ENCODE data around the gene OSBPL8. TPM values are rescaled to one million over a fixed set of nuclear protein-coding genes. Genes with fewer than 3 reads are reported as not detected.
"Not testable (repeated sequence)": the region's sequence is repeated elsewhere in the genome, so short reads cannot be mapped to it uniquely, and the experiment has no call there.

The OSBPL8 gene
- total RNA-seq, 4 donors from 2014 or later: 15.5 to 241 (median 29.4) TPM

DNA sequence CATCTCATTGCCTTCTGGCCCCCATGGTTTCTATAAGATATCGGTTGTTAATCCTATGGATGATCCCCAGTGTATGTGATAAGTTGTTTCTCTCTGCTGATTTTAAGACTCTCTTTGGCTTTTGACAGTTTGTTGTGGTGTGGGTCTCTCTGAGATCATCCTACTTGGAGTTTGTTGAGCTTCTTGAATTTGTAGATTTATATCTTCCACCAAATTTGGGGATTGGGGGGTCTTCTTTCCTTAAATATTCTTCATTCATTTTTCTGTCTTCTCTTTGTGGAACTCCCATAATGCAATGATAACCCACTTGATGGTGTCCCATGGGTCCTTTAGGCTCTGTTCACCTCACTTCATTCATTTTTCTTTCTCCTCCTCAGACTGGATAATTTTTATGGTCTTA lies 191.3 kb downstream of the OSBPL8 start:
- TF ChIP-seq, protein P1, sequence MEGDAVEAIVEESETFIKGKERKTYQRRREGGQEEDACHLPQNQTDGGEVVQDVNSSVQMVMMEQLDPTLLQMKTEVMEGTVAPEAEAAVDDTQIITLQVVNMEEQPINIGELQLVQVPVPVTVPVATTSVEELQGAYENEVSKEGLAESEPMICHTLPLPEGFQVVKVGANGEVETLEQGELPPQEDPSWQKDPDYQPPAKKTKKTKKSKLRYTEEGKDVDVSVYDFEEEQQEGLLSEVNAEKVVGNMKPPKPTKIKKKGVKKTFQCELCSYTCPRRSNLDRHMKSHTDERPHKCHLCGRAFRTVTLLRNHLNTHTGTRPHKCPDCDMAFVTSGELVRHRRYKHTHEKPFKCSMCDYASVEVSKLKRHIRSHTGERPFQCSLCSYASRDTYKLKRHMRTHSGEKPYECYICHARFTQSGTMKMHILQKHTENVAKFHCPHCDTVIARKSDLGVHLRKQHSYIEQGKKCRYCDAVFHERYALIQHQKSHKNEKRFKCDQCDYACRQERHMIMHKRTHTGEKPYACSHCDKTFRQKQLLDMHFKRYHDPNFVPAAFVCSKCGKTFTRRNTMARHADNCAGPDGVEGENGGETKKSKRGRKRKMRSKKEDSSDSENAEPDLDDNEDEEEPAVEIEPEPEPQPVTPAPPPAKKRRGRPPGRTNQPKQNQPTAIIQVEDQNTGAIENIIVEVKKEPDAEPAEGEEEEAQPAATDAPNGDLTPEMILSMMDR (IDR thresholded peaks at IDR 0.05): no peak
- no peak for TF ChIP-seq EP300 (IDR thresholded peaks at IDR 0.05; ENCODE audit: low read depth)

DNA sequence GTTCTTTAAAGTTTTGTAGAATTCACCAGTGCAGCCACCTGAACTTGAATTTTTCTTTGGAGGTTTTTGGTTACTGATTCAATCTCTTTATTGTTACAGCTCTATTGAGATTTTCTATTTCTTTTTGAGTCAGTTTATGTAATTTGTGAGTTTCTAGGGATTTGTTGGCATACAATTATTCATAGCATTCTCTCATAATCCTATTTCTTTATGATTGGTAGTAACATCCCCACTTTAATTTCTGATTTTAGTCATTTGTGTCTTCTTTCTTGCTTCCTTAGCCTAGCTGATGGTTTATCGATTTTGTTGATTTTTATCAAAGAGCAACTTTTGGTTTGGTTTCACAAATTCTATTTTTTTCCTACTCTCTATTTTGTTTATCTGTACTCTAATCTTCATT lies 193.4 kb downstream of the OSBPL8 start:
- WGBS, 2 donors (ENCODE audit: low coverage in 1 of 2): 82 to 90% methylated on average over 1 of the region's 1 CpG
- DNase-seq: no peak
- Histone ChIP-seq H3K27me3 (no peaks in the 10 kb centered on the region), H3K36me3 (peaks cover 0 to 37% (median 9%) of the 10 kb centered on the region in 4 donors), H3K9me3 (no peaks in the 10 kb centered on the region), H3K27ac (no peak overlapping the region), H3K4me1 (no peaks in the 10 kb centered on the region), H3K4me3 (no peak overlapping the region)
- TF ChIP-seq, protein P1 (IDR thresholded peaks at IDR 0.05): no peak
- TF ChIP-seq POLR2AphosphoS5 (IDR thresholded peaks at IDR 0.05) (no peak), POLR2A (IDR thresholded peaks at IDR 0.05) (no peak), EP300 (IDR thresholded peaks at IDR 0.05; ENCODE audit: low read depth) (no peak)
- intact Hi-C loops (cut with DNase I; ENCODE audit: low total_unique reads) (no loop called here), in situ Hi-C loops (cut with MboI; ENCODE audit: low pct_ligation_motif_present in 1 of 4, low pct_unique_long_range_greater_than_20kb in 1 of 4, low sequenced_read_pairs in 3 of 4) (no loop called here)

More for the DNA sequence above, 191.3 kb downstream of the OSBPL8 start:
- H3K27me3 ChIP-seq: no peaks in the 10 kb centered on the region
- peaks cover 0 to 37% (median 9%) of the 10 kb centered on the region in 4 donors for H3K36me3 ChIP-seq
- no peak for DNase-seq
- H3K4me3 ChIP-seq: no peak overlapping the region
- intact Hi-C loops (cut with DNase I; ENCODE audit: low total_unique reads) (no loop called here), in situ Hi-C loops (cut with MboI; ENCODE audit: low pct_ligation_motif_present in 1 of 4, low pct_unique_long_range_greater_than_20kb in 1 of 4, low sequenced_read_pairs in 3 of 4) (no loop called here)
- H3K27ac ChIP-seq: no peak overlapping the region
- no peaks in the 10 kb centered on the region for H3K9me3 ChIP-seq
- 100% methylated on average over 1 of the region's 1 CpG for WGBS, 2 donors (ENCODE audit: low coverage in 1 of 2)
- H3K4me1 ChIP-seq: no peaks in the 10 kb centered on the region

DNA sequence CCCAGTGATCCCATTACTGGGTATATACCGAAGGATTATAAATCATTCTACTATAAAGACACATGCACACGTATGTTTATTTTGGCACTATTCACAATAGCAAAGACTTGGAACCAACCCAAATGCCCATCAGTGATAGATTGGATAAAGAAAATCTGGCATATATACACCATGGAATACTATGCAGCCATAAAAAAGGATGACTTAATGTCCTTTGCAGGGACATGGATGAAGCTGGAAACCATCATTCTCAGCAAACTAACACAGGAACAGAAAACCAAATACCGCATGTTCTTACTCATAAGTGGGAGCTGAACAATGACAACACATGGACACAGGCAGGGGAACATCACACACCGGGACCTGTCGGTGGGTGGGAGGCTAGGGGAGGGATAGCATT lies 195.4 kb downstream of the OSBPL8 start:
- H3K9me3 ChIP-seq; H3K27me3 ChIP-seq; H3K4me1 ChIP-seq; intact Hi-C loops (cut with DNase I; ENCODE audit: low total_unique reads); H3K27ac ChIP-seq; H3K4me3 ChIP-seq; in situ Hi-C loops (cut with MboI; ENCODE audit: low pct_ligation_motif_present in 1 of 4, low pct_unique_long_range_greater_than_20kb in 1 of 4, low sequenced_read_pairs in 3 of 4); DNase-seq: not testable (repeated sequence)
- peaks cover 0 to 22% (median 4%) of the 10 kb centered on the region in 4 donors for H3K36me3 ChIP-seq
- WGBS, 2 donors (ENCODE audit: low coverage in 1 of 2): 88 to 93% methylated on average over 3 to 5 of the region's 5 CpGs

DNA sequence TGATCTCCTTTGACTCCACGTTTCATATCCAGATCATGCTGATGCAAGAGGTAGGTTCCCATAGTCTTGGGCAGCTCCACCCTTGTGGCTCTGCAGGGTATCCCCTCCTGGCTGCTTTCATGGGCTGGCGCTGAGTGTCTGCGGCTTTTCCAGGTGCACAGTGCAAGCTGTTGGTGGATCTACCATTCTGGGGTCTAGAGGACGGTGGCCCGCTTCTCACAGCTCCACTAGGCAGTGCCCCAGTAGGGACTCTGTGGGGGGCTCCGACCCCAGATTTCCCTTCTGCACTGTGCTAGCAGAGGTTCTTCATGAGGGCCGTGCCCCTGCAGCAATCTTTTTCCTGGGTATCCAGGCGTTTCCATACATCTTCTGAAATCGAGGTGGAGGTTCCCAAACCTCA lies 199.3 kb downstream of the OSBPL8 start:
- DNase-seq: no peak
- in situ Hi-C loops (cut with MboI; ENCODE audit: low pct_ligation_motif_present in 1 of 4, low pct_unique_long_range_greater_than_20kb in 1 of 4, low sequenced_read_pairs in 3 of 4): no loop called here

More for the DNA sequence above, 199.3 kb downstream of the OSBPL8 start:
- 96% methylated on average over 9 of the region's 9 CpGs; no CpG with 5 or more reads in 1 of the 2 donors for WGBS, 2 donors (ENCODE audit: low coverage in 1 of 2)
- Histone ChIP-seq H3K27ac (no peak overlapping the region), H3K27me3 (no peaks in the 10 kb centered on the region), H3K4me1 (no peaks in the 10 kb centered on the region), H3K9me3 (no peaks in the 10 kb centered on the region), H3K4me3 (no peak overlapping the region), H3K36me3 (peaks cover 0 to 7% (median 3%) of the 10 kb centered on the region in 4 donors)
- TF ChIP-seq POLR2A (IDR thresholded peaks at IDR 0.05) (no peak), EP300 (IDR thresholded peaks at IDR 0.05; ENCODE audit: low read depth) (no peak), POLR2AphosphoS5 (IDR thresholded peaks at IDR 0.05) (no peak)
- TF ChIP-seq, protein P1 (IDR thresholded peaks at IDR 0.05): no peak
- intact Hi-C loops (cut with DNase I; ENCODE audit: low total_unique reads): no loop called here

Measured in transverse colon (tissue), 4 donors.